Tibial artery (tissue), 4 donors: ENCODE measurements around the gene KAZN.

Experiments
- DNase-seq, 2 donors: peaks; one replicate each; pipeline ENCODE4 v3.0.0-alpha.2; 2019
- H3K27ac ChIP-seq, 2 donors: fragments of 200-600 bp; sonication (generic) in 1 of 2; 1 replicate in 1 of 2; 2 replicates in 1 of 2; pipeline ENCODE4 v1.5.1; 2018 to 2019; ENCODE audit warnings: mild to moderate bottlenecking in 1 of 2
- H3K27me3 ChIP-seq, 2 donors: fragments of 200-600 bp; sonication (generic) in 1 of 2; one replicate each; pipeline versions ENCODE4 v1.5.1 to v1.6.0; 2016 to 2019
- H3K36me3 ChIP-seq, 3 donors: fragments of 200-600 bp; sonication (generic) in 2 of 3; one replicate each; pipeline ENCODE4 v1.5.1; 2016 to 2019; ENCODE audit warnings: mild to moderate bottlenecking in 2 of 3
- H3K4me1 ChIP-seq, 4 donors: fragments of 200-600 bp; sonication (generic) in 2 of 4; 1 replicate in 3 of 4; 2 replicates in 1 of 4; pipeline ENCODE4 v1.5.1; 2016 to 2019
- H3K4me3 ChIP-seq, 2 donors: fragments of 200-600 bp; sonication (generic) in 1 of 2; 1 replicate in 1 of 2; 2 replicates in 1 of 2; pipeline ENCODE4 v1.5.1; 2018 to 2019; ENCODE audit warnings: mild to moderate bottlenecking in 2 of 2
- H3K9me3 ChIP-seq, 3 donors: fragments of 200-600 bp; sonication (generic) in 1 of 3; one replicate each; pipeline ENCODE4 v1.5.1; 2016 to 2019
- intact Hi-C: fragments of 100-400 bp; cut with DNase I; formaldehyde crosslinking; loops from one replicate; pipeline ENCODE4 v1.15.0; 2023; ENCODE audit warnings: low total_unique reads
- TF ChIP-seq, protein P1 (sequence below), 2 experiments: fragments of 200-600 bp in 1 of 2; fragments of 450-650 bp in 1 of 2; IDR thresholded peaks; one replicate each; pipeline ENCODE4 v1.5.1; 2017 to 2019; ENCODE audit warnings: antibody characterized with exemption in 2 of 2, mild to moderate bottlenecking in 1 of 2, moderate library complexity in 1 of 2

KAZN gene

DNA sequence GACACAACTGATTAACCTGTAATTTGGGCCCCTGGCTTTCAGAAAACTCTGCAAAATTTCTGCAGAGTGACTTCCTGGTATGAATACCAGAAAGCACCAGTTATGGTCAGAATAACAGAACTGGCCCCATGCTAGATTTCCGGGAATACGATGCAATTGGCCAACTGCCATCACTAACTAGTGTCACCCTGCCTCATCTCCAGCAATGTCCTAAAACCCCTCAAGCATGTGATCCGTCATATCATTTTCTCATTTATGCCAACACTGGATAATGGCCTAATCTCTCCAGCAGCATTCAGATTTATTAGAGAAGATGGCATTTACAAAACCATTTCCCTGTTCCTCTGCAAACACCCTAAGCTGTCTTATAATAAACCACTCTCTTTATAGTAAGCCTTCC is 15.4 kb downstream of the KAZN start:
- no peaks in the 10 kb centered on the region for H3K4me1 ChIP-seq
- intact Hi-C loops: no loop called here
- no peak overlapping the region for H3K27ac ChIP-seq
- H3K27me3 ChIP-seq: peaks cover 0 to 10% of the 10 kb centered on the region in 2 donors
- H3K36me3 ChIP-seq: no peaks in the 10 kb centered on the region
- TF ChIP-seq, protein P1, sequence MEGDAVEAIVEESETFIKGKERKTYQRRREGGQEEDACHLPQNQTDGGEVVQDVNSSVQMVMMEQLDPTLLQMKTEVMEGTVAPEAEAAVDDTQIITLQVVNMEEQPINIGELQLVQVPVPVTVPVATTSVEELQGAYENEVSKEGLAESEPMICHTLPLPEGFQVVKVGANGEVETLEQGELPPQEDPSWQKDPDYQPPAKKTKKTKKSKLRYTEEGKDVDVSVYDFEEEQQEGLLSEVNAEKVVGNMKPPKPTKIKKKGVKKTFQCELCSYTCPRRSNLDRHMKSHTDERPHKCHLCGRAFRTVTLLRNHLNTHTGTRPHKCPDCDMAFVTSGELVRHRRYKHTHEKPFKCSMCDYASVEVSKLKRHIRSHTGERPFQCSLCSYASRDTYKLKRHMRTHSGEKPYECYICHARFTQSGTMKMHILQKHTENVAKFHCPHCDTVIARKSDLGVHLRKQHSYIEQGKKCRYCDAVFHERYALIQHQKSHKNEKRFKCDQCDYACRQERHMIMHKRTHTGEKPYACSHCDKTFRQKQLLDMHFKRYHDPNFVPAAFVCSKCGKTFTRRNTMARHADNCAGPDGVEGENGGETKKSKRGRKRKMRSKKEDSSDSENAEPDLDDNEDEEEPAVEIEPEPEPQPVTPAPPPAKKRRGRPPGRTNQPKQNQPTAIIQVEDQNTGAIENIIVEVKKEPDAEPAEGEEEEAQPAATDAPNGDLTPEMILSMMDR (IDR thresholded peaks at IDR 0.05): no peak
- no peak overlapping the region for H3K4me3 ChIP-seq
- no peak for DNase-seq
- peaks cover 0 to 11% (median 7%) of the 10 kb centered on the region in 3 donors for H3K9me3 ChIP-seq

DNA sequence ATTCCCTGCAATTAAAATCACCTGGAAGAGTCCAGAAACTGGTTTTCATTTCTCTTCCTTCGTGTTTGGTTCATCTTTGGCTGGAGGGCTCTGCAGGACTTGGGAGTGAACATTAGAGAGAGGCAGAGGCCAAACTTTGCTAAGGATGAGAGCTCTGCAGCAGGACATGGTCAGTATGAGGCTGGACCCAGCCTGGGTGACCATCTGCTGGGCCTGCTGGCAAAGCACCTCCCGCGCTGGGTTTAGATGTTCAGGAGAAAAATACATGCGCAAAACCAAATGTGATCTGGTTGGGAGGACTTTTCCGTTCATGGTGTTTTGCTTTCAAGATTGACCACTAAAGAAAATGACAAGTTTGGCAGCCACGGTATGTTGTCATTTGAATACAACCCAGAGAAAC is 15.9 kb downstream of the KAZN start:
- Histone ChIP-seq H3K9me3 (peaks cover 0 to 13% (median 7%) of the 10 kb centered on the region in 3 donors), H3K27ac (no peak overlapping the region), H3K36me3 (no peaks in the 10 kb centered on the region), H3K4me3 (no peak overlapping the region), H3K4me1 (no peaks in the 10 kb centered on the region), H3K27me3 (peaks cover 0 to 10% of the 10 kb centered on the region in 2 donors)
- intact Hi-C loops: no loop called here
- TF ChIP-seq, protein P1 (IDR thresholded peaks at IDR 0.05): no peak
- DNase-seq: no peak

- TF ChIP-seq, protein P1 (IDR thresholded peaks at IDR 0.05): no peak
- H3K9me3 ChIP-seq: peaks cover 0 to 13% (median 7%) of the 10 kb centered on the region in 3 donors
- intact Hi-C loops: no loop called here
Observed at GRCh38 chr1:14615549-14616218, 17.2 kb downstream of the KAZN start.

GRCh38 chr1:14616632-14617396 is 18.3 kb downstream of the KAZN start:
- peaks cover 0 to 13% (median 7%) of the 10 kb centered on the region in 3 donors for H3K9me3 ChIP-seq
- H3K36me3 ChIP-seq: no peaks in the 10 kb centered on the region
- H3K4me3 ChIP-seq: no peak overlapping the region
- intact Hi-C loops: no loop called here
- H3K4me1 ChIP-seq: no peaks in the 10 kb centered on the region
- no peak for DNase-seq
- TF ChIP-seq, protein P1 (IDR thresholded peaks at IDR 0.05): no peak
- peaks cover 0 to 8% of the 10 kb centered on the region in 2 donors for H3K27me3 ChIP-seq
- H3K27ac ChIP-seq: no peak overlapping the region

More at GRCh38 chr1:14615549-14616218, 17.2 kb downstream of the KAZN start:
- no peak overlapping the region for H3K4me3 ChIP-seq
- no peak for DNase-seq
- H3K36me3 ChIP-seq: no peaks in the 10 kb centered on the region
- peaks cover 0 to 10% of the 10 kb centered on the region in 2 donors for H3K27me3 ChIP-seq
- no peak overlapping the region for H3K27ac ChIP-seq
- H3K4me1 ChIP-seq: no peaks in the 10 kb centered on the region

DNA sequence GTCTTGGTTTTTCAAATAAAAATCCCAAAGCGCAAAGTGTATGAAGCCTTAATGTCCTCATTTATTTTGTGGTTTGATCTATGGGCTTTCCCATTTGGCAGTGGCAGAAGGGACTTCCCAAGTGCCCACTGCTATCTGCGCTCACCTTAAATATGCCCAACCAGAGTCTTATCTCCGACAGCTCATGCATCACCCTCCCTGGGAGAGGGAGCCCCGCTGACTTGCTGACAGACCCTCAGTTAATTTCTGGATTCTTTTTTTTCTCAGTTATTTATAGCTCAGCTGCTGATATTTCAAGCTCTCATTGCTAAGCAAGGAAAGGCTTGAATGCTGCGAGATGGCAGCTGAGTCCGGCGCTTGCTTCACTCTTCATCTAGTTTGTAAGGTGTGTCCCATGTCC is 19.3 kb downstream of the KAZN start:
- H3K27ac ChIP-seq: no peak overlapping the region
- TF ChIP-seq, protein P1 (IDR thresholded peaks at IDR 0.05): no peak
- H3K4me3 ChIP-seq: no peak overlapping the region
- H3K27me3 ChIP-seq: peaks cover 0 to 5% of the 10 kb centered on the region in 2 donors
- no peaks in the 10 kb centered on the region for H3K36me3 ChIP-seq
- peaks cover 0 to 13% (median 7%) of the 10 kb centered on the region in 3 donors for H3K9me3 ChIP-seq
- no peak for DNase-seq
- no peaks in the 10 kb centered on the region for H3K4me1 ChIP-seq
- intact Hi-C loops: no loop called here
